HT1080 (cell line): ENCODE measurements around the gene UCN3. TPM values are rescaled to one million over a fixed set of nuclear protein-coding genes. Genes with fewer than 3 reads are reported as not detected.
A peak's percentile ranks its signal among the peaks of the same experiment; 100 is the strongest.

ENCODE experiments used
- DNase-seq: peaks from one replicate; pipeline ENCODE4 v3.0.0-alpha.2; 2015; ENCODE audit warnings: low read depth
- polyA plus RNA-seq, 2 experiments: library from polyadenylated mRNA; depleted of rRNA; stranded (reverse); fragments of >200 nt; gene quantifications; 2 replicates each; pipeline ENCODE4 v1.2.3, GENCODE V29; 2015
- total RNA-seq: library from RNA; depleted of rRNA; stranded (reverse); fragments of >200 nt; shearing (Covaris generic); gene quantifications from 2 replicates; pipeline ENCODE4 v1.2.3, GENCODE V29; 2014; rRNA removed

UCN3 gene, protein sequence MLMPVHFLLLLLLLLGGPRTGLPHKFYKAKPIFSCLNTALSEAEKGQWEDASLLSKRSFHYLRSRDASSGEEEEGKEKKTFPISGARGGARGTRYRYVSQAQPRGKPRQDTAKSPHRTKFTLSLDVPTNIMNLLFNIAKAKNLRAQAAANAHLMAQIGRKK
- total RNA-seq = not detected in 2 replicates
- polyA plus RNA-seq (2015; cell fraction: cytosol; rRNA removed) = not detected in 2 replicates
- not detected in 2 replicates for polyA plus RNA-seq (2015; cell fraction: nucleus; rRNA removed)

DNA sequence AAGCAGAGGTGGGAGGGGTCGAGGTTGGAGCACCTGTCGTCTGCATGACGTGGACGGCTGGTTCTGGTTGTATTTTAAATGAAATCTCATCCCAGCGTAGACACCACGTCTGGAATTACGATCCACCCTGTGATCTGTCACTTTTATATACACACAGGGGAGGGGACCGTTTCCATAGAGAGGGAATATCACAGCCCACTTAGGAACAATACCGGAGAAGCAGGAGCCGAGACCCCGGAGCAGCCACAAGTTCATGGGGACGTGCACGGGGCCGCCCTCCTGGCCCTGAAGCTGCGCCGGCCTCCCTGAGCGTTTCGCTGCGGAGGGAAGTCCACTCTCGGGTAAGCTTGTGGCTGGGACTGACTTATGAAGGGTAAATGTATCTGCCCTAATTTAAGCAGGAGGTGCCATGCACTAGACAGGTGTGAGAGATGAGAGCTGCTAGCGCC, at the start of gene UCN3:
TSS of gene UCN3 (plus strand) at position 77 of the 449 bp plus-strand sequence. CDS start 8,755 bp downstream, outside the sequence.
- DNase-seq = no peak

GRCh38 chr10:5317547-5318107, 47.1 kb upstream of the UCN3 start:
- peak; percentile 98 for DNase-seq

- no peak for DNase-seq
Measured at GRCh38 chr10:5318148-5318547, 46.6 kb upstream of the UCN3 start.

DNA sequence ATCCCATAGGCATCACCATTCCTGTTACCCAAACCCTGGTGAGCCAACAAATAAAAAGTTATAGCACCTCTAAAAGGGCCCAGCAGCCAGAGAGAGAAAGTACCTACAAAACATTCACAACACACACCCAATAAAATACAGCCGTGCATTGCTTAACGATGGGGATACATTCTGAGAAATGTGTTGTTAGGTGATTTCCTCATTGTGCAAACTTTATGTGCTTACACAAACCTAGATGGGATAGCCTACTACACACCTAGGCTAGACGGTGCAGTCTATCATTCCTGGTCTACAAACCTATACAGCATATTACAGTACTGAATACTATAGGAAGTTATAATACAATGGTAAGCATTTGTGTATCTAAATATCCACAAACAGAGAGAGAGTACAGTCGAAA, 44.9 kb upstream of the UCN3 start:
- no peak for DNase-seq

- DNase-seq = no peak
Measured at GRCh38 chr10:5321273-5321672, 43.5 kb upstream of the UCN3 start.

GRCh38 chr10:5323446-5323845, 41.3 kb upstream of the UCN3 start:
- DNase-seq = no peak

- DNase-seq = no peak
Measured at GRCh38 chr10:5325076-5325475, 39.7 kb upstream of the UCN3 start.

DNA sequence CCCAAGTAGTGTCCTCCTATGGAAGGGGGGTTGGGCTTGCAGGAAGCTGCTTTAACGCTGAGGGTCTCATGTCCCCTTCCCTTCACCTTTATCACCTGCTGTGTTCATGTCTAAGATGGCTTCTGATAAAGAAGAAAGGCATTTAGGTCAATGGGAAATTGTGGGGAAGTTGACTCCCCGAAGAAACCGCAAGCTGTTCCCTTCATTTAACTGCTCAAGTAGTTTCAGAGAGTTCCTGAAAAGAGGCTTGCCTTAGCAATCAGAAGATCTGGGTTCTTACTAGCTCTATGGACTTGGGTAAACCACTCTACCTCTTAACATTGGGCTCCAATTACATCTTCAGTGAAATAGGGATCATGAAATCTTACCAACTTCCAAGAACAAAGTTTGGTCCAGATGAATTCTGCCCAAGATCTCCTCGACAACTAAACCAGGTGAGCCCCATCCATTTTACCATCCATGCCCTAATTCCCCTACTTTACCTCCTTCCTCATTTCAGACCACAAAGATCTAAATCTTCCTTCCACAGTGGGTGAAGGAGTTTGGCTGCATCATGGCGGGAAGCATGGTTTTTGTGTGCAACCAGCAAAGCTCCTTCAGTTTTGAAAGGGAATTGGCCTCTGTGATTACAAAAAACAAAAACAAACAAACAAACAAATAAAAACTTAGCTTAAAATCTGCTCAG, 30.4 kb upstream of the UCN3 start:
- DNase-seq = no peak

DNA sequence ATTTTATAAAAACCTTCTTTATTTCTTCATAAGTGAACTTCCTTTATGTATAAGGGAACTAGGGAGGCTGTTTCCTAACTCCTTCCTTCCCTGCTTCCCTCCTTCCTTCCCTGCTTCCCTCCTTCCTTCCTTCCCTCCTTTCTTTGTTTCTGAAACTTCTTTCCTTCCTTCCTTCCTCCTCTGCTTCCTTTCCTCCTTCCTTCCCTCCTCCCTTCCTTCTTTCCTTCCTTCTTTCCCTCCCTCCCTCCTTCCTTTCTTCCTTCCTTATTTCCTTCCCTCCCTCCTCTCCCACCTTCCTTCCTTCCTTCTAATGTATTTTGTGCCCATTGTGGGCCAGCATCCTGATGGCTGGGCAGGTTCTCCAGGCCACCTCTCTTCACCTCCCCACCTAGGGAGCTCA, 26.8 kb upstream of the UCN3 start:
- DNase-seq = no peak

DNA sequence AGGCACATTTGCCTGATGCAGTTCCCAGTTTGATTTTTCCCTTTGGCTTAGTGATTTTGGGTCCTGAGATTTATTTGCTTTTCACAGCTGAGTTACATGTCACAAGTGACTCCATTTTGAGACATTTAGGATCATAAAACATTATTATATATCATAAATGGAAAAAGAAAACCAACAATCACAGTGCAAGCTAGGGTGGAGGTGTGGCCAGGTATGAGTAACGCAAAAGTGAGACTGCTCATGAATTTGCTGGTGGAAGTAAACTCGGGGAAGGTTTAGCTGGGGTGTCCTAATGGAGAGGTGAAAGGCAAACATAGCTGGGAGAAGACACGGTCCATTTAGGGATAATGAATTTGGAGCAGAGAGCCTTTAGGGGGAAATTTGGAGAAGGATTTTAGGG, 21.7 kb upstream of the UCN3 start:
- DNase-seq = no peak

- DNase-seq = peak; percentile 44
Measured at GRCh38 chr10:5343561-5343960, 21.2 kb upstream of the UCN3 start.

GRCh38 chr10:5343979-5344378, 20.8 kb upstream of the UCN3 start:
- no peak for DNase-seq

DNA sequence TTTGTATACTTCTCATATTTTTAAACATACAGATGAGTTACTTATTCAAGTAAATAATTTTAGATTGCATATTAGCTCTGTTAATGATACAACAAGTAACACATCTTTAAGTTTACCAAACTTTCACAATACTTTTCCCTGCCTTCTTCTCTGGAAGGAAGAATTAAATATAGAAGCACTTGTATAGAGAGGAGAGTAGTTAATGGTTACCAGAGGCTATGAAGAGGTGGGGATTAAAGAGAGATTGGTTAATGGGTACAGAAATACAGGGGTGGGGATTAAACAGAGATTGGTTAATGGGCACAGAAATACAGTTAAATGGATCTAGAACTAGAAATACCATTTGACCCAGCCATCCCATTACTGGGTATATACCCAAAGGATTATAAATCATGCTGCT, 20.0 kb upstream of the UCN3 start:
- no peak for DNase-seq

- DNase-seq = no peak
Measured at GRCh38 chr10:5346881-5347280, 17.9 kb upstream of the UCN3 start.

- DNase-seq = no peak
Measured at GRCh38 chr10:5349362-5349761, 15.4 kb upstream of the UCN3 start.

GRCh38 chr10:5354068-5354467, 10.7 kb upstream of the UCN3 start:
- DNase-seq = no peak

- no peak for DNase-seq
Measured at GRCh38 chr10:5355594-5356301, 9.0 kb upstream of the UCN3 start.

DNA sequence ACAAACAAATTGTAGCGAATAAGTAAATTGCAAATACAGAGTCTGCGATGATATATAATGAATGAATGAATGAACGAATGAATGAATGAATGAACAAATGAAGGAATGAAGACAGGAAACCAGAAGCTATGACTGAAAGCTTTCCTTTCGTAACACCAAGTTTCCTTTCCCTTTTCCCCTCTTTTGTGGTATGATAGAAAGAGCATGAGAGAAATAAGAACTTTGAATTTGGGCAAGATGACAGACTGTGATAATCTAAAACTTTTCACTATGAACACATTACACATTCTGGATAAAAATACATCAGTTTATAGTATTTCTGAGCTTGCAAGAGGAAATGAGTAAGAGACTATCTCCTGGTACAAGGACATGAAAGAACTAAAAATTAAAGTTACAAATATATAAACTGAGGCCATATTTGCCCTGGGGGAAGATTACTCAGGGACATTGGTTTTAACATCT, 8.4 kb upstream of the UCN3 start:
- DNase-seq = no peak

- no peak for DNase-seq
Measured at GRCh38 chr10:5360318-5360915, 4.3 kb upstream of the UCN3 start.

- no peak for DNase-seq
Measured at GRCh38 chr10:5361966-5362365, 2.8 kb upstream of the UCN3 start.

DNA sequence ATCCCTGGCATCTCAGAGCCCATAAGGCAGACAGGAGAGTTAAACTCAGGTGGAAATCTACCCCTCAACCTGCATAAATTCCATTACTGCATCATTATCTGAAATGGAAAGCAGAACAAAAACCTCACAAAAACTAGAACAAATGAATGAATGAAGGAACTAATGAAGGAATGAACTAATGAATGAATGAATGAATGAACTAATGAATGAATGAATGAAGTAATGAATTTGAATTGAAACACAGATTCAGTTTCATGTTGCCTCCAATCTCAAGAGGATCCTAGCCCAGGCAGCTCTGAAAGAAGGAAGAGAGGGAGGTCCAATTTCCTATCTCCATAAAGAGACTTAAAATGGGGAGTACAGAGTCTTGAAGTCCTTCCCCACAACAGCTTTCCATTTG, 1.9 kb upstream of the UCN3 start:
- no peak for DNase-seq

DNA sequence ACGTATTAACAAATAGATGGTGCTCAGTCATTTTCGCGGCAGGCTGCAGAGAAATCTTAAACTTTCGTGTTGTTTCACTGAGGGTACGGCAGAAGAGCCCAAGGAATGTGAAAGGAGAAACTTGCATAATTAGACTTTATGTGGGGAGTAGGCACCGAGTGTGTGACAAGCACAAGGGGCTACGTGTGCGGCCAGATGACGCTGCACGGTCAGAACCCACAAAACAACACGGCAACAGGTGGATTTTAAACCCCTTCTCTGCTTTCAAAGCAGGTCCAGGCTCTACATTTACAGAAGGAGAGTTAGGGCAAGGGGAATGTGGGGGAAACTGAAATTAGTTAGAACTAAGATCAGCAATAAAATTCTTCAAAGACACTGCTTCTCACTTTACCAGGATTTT, 392 bp upstream of the UCN3 start:
- DNase-seq = no peak
